GM10847 (cell line): Measurements from ENCODE around the gene ETHE1.

Experiments
- POLR2A ChIP-seq: IDR thresholded peaks from 2 replicates; pipeline ENCODE4 v1.6.1; 2011; ENCODE audit not compliant: insufficient read length; ENCODE audit errors: extremely low read depth

Gene ETHE1

GRCh38 chr19:43488179-43488578 is 38.8 kb downstream of the ETHE1 start:
- TF ChIP-seq POLR2A, result no peak

DNA sequence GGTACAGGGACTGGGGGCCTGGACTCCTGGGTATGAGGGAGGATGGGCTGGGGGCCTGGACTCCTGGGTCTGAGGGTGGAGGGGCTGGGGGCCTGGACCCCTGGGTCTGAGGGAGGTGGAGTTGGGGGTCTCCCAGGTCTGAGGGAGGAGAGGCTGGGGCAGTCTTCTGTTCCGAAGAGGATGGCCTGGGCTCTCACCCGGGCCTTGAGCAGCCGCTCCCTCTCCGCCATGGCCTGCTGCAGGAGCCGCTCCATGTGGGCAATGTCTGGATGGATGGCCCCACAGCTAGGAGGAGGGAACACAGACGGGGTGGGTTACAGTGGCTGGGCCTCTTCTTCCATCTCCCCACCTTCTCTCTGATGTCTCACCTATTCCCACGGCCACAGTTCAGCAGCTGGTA is 40.6 kb downstream of the ETHE1 start:
- TF ChIP-seq POLR2A, result no peak

DNA sequence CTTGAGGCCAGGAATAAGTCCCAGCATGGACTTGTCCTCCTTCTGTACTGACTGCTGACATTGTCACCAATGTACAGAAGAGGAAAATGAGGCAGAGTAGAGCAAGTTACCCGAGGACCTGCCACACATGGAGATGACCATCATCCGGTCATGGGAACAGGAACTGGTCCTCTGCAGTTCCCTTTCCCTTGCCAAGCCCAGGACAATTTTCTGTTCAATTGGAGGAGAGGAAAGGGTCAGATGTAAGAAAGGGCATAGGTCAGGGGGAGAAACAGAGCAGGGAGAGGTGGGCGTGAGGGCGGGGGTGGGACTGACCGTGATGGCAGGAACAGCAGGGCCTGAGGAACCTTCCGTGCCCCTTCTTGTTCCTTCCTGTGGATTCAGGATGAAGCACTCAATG is 41.0 kb downstream of the ETHE1 start:
- no peak for TF ChIP-seq POLR2A

GRCh38 chr19:43483281-43483680 is 43.7 kb downstream of the ETHE1 start:
- no peak for TF ChIP-seq POLR2A

- no peak for TF ChIP-seq POLR2A
Observed at GRCh38 chr19:43482193-43482592, 44.8 kb downstream of the ETHE1 start.

DNA sequence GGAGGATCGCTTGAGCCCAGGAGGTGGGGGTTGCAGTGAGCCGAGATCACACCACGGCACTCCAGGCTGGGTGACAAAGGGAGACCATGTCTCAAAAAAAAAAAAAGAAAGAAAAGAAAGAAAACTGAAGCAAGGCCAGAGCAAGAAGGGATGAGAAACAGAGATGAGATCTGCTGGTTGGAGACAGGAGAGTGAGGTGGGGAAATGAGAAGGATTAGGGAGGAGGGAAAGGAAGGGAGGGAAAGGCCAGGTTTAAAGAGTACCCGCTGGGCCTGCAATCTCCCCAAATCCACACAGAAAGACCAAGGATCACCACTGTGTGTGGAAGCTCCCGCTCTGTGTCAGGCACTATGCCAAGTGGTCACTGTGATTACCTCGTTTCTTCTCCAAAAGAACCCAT is 45.3 kb downstream of the ETHE1 start:
- TF ChIP-seq POLR2A, result no peak

DNA sequence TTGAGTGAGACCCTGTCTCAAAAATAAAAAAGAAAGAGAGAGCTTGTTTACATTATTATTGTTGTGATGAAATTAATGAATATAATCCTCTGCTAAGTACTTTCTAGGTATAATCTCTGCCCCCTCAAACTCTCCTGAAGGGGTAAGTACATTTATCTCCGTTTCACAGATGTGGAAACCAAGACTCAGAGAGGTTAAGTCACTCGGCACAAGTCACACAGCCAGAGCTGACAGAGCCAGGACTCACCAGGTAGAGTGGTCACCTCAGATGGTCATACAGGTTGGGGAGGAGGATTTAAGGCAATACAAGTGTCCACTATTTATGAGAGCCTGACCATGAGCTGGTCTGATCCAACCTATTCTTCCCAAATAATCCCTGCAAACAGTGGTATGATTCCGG is 46.4 kb downstream of the ETHE1 start:
- no peak for TF ChIP-seq POLR2A

- TF ChIP-seq POLR2A, result no peak
Observed at GRCh38 chr19:43479961-43480561, 46.9 kb downstream of the ETHE1 start.

DNA sequence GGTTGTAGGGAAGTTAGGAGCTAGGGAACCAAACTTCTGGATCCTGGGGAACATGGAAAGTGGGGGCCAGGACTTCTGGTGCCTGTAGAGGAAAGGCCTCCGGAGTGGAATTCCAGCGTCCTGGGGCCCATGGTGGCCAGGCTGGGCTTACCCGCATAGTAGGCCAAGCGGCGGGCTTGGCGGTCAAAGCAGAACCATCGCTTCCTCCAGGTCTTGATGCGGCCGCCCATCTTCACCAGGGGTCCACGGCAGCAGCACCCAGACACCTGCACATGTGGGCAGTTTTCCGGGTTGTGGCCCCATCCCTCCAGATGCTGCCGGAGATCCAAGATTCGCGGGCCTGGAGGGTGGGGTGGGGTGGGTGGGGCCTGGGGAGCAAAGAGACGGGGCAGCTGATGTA is 47.8 kb downstream of the ETHE1 start:
- TF ChIP-seq POLR2A, result no peak

GRCh38 chr19:43478323-43478722 is 48.7 kb downstream of the ETHE1 start:
- no peak for TF ChIP-seq POLR2A

GRCh38 chr19:43476606-43477005 is 50.4 kb downstream of the ETHE1 start:
- TF ChIP-seq POLR2A, result no peak

GRCh38 chr19:43474986-43475705 is 51.9 kb downstream of the ETHE1 start:
- no peak for TF ChIP-seq POLR2A

GRCh38 chr19:43474487-43474886 is 52.5 kb downstream of the ETHE1 start:
- no peak for TF ChIP-seq POLR2A

- TF ChIP-seq POLR2A, result no peak
Observed at GRCh38 chr19:43471091-43471490, 55.9 kb downstream of the ETHE1 start.

- TF ChIP-seq POLR2A, result no peak
Observed at GRCh38 chr19:43470288-43470687, 56.7 kb downstream of the ETHE1 start.

- TF ChIP-seq POLR2A, result no peak
Observed at GRCh38 chr19:43469160-43469480, 57.9 kb downstream of the ETHE1 start.
